ENCODE data around the gene DFFB.
"Not testable (repeated sequence)": the region's sequence is repeated elsewhere in the genome, so short reads cannot be mapped to it uniquely, and the experiment has no call there.

DFFB gene, protein sequence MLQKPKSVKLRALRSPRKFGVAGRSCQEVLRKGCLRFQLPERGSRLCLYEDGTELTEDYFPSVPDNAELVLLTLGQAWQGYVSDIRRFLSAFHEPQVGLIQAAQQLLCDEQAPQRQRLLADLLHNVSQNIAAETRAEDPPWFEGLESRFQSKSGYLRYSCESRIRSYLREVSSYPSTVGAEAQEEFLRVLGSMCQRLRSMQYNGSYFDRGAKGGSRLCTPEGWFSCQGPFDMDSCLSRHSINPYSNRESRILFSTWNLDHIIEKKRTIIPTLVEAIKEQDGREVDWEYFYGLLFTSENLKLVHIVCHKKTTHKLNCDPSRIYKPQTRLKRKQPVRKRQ

DNA sequence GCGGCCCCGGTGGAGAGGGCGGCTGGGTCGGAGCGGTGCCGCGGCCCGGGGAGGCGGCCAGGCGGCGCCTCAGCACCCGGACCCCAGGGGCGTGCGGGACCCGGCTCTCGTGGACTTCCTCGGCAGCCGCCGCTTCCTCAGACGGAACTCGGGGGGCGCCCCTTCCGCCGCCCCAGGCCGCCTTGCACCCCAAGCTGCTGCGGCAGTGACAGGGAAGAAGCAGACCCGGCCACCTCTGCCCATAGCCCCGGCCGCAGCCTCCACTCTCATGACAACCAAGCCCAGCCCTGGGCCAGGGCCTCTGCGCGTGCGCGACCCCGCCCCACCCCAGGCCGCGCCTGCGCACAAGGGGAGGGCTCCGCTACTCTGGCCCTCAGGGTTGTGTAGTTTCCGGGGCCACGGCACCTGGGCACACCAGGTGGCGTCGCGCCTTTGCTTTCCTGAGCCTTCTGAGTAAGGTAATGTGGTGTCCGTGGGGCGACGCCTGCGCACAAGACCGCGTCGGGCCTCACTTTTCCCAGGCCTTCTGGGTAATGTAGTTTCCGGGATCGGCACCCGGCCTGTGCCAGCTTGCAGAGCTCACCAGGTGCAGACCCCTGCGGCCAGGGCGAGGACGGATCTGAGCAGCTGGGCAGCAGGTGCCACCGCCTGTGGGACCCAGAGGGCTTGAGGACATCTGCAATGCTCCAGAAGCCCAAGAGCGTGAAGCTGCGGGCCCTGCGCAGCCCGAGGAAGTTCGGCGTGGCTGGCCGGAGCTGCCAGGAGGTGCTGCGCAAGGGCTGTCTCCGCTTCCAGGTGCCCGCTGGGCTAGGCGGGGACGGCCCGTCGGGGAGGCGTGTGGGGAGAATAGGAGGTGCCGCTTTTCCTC is at the start of gene DFFB, which contains the start of gene CEP104:
Gene DFFB (plus strand): TSS at position 554 of the 868 bp plus-strand sequence. CDS start 128 bp downstream, at position 682.
Gene CEP104 (minus strand): TSS at position 289 of the 868 bp plus-strand sequence. CDS start 4,804 bp downstream, outside the sequence.
- peak; percentile 91 to 96 for DNase-seq (ENCODE audit: low read depth in 2 of 2)

DNA sequence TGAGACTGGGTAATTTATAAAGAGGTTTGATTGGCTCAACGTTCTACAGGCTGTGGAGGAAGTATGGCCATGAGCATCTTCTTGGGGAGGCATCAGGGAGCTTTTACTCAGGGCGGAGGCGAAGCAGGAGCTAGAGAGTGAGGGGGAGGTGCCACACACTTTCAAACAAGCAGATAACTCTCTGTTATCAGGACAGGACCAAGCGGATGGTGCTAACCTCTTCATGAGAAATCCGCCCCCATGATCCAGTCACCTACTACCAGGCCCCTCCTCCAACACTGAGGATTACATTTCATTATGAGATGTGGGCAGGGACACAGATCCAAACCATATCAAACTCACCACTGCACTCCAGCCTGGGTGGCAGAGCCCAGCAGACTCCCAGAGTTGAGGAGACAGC is 49.5 kb upstream of the DFFB start:
- no peak for DNase-seq (ENCODE audit: low read depth in 2 of 2)

DNA sequence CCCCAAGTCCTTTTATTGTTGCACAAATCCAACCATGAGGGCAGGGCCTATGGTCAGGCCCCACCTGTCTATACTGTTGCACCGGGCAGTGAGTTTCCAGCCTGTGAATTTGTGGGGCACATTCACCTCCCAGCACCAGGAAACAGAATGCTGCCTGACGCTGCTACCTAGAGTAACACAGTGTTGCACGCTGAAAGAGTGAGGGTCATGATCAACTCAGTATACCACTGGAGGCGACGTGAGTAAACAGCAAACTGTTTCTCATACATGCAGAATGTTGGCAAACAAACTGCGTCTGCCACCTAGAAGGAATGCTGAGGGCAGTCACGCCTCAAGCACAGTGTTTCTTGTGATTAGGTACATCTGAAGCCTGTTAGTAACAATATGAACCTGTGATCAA is 47.6 kb upstream of the DFFB start:
- DNase-seq (ENCODE audit: low read depth in 2 of 2) = no peak

DNA sequence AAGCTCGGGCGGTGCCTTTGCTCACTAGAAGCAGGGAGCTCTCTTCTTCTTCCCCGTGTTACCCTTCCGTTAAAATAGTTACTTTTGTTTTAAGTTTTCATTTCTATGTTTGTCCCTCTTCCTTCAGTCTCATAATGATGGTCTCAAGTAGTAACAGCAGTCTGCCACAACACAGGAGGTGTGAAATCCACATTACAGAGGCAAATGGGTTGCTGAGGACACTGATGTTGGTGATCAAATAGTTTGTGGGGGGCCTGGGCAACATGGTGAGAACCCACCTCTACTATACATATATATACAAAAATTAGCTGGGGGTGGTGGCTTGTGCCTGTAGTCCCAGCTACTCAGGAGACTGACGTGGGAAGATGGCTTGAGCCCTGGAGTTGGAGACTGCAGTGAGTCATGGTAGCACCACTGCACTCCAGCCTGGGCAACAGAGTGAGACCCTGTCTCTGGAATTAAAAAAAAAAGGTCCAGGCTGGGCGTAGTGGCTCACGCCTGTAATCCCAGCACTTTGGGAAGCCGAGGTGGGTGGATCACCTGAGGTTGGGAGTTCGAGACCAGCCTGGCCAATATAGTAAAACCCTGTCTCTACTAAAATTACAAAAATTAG is 47.0 kb upstream of the DFFB start:
- DNase-seq (ENCODE audit: low read depth in 2 of 2) = not testable (repeated sequence)

DNA sequence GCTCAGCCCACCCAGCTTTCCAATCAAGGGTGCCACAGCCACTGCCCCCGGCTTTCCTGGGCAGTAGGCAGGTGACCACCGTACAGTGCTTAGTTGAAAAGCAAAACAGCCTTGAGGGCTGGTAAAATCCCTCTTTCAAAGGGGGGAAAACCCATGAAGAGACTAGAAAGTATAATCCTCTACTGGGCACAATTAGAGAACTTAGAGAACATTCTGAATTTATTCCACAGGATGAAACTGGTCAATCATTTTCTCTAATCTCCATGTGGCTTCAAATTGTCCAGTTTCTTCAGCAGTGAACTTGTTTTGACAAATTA is 45.7 kb upstream of the DFFB start:
- DNase-seq (ENCODE audit: low read depth in 2 of 2) = no peak

DNA sequence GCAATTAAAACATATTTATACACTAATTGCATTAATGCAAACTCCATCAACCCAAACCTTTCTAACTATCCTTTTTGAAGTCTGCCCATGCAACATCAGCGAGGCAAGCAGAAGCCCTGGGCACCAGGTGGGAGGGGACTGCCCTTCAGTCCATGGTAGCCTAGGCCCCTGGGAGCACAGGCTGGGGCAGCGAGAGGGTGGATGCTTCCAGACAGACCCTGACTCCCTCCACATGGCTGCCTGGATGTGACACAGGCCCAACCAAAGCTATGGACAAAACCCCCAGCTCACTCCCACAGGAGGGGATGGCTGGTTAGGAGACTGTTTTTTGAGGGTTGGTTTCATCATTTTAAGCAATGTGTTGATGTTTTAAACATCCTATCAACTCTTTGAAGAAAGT is 43.2 kb upstream of the DFFB start:
- DNase-seq (ENCODE audit: low read depth in 2 of 2) = no peak

DNA sequence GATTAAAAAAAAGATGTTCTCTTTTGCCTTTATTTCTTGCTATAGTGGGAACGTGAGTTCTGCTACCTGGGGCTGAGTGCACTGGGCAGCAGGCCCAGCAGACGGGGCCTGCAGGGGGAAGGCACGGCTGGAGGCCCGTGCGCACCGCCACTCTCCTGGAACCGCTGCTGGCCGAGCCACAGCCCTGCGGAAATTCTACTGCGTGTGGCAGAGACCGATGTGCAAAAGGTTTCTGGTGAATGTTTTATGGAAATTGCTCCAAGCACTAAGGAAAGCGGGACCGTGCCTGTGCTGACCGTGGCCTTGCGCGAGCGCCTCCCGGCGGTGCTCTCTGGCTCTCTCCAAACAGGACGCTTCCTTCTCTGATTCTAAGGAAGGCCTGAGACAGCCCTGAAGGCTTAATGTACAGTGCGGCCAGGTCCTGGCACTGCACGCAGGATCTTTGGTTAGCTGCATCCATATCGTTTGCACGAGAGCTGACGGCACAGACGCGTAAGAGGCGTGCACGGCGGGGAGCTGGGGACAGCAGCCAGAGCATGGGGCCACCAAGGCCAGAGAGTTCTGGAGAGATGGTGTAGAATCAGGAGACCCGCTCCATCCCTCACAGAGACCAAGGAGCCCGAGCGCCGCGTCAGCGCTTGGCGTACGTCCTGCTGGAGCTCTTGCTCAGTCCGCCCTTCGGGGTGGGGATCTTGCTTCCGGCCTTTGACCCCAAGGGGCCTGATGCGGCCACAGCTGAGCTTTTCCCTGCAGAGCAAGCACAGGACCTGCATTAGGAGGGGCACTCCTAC is 42.3 kb upstream of the DFFB start:
- DNase-seq (ENCODE audit: low read depth in 2 of 2) = no peak

DNA sequence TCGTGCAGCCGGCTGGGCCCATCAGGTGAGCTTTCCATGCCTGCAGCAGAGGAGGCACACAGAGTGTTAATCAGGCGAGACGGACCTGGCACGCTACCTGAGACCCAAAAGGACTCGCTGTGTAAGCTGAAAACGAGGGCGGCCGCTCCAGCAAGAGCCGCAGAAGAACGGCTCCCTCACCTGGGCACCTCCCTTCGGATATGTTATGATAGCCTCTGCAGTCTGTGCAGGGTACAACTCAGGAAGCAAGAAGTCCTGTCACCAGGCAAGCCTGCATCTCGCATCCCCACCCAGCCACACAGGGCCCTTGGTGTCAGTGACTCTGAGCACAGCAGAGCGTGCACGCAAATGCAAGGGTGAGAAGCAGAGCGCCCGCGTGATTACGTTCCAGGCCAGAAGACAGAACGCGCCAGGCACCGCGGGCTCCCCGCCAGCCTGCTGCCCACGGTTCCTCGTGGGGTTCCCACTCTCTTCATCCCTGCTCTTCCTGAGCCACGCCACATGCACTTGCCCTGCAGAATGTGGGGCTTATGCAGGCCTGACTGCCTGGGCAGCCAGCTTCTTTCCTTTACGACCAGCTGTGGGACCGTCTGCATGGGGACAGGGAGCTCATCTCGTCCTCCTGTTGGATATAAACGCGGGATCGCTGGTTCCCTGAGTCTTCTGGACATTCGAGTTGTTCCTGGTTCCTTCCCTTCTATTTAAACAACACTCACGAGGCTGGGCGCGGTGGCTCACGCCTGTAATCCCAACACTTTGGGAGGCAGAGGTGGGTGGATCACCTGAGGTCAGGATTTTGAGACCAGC is 40.7 kb upstream of the DFFB start:
- DNase-seq (ENCODE audit: low read depth in 2 of 2) = no peak

DNA sequence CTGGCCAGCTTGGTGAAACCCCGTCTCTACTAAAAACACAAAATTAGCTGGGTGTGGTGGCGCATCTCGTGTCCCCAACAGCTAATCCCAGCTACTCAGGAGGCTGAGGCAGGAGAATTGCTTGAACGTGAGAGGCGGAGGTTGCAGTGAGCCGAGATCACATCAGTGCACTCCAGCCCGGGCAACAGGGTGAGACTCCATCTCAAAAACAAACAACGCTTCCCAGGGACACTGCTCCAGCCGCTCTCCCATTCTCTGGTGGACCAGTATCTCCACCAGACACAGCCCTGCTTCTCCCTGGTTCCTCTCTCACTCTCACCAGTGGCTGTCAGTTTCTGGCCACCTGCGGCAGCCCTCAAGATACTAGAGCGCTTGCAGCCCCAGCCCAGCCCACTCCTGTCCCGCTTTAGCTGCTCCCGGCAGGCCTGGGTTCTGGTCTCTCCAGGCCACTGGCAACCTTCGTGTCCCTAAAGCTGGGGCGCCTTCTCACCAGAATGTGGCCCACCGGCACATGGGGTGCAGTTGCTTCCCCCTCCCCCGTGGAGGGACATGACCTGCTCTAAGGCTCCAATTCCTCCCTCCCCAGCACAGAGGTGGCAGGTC is 40.0 kb upstream of the DFFB start:
- DNase-seq (ENCODE audit: low read depth in 2 of 2) = no peak

DNA sequence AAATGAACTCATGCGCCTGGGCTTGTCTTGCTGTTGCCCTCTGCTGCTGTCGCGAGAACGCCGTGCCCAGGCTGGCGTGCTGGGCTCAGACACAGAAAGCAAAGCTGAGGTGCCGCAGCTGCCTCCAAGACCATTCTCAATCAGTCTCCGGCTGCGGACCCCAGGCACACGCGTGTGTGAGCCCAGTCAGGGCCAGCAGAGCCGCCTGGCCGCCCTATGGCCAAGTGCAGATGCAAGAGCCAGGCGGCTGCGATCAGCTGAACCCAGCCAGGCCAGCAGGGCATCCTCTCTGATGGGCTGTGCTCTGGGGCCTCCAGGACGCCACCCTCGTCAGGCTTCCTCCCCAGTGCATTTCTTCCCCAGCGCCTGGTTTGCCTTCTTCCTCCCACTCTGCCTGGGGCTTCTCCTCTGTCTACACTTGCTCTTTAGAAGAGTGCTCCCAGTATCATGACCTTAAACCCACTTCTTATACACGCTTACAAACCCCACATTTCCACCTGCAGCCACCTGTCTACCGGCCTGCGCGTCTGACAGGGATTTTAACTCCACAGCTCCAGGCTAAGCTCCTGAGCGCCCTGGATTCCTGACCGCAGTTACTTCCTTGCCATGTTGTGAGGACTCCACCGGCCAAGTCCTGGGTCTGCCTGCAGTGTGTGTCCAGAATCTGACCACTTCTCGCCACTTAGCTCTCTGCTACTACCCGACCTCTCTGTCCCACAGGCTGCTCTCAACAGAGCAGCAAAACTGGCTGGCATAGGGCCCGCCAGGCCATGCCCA is 39.3 kb upstream of the DFFB start:
- no peak for DNase-seq (ENCODE audit: low read depth in 2 of 2)

DNA sequence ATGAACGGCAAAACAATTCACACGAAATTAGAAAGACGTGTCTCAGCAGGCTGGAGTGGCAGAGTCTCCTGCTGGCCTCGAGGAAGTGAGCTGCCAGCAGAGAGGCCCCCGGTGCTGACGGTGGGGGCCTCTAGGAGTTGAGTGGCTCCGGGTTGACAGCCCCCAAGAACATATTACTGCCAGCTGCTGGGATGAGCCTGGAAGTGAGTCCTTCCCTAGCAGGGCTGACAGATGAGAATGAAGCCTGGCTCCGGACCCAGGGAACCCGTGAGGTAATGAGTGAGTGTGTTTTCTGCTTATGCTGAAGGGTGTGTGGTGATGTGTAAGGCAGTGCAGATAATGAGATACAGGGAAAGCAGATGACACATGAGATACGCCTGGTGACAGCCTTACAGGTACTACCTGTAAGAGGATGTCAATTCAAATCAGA is 37.5 kb upstream of the DFFB start:
- DNase-seq (ENCODE audit: low read depth in 2 of 2) = no peak

DNA sequence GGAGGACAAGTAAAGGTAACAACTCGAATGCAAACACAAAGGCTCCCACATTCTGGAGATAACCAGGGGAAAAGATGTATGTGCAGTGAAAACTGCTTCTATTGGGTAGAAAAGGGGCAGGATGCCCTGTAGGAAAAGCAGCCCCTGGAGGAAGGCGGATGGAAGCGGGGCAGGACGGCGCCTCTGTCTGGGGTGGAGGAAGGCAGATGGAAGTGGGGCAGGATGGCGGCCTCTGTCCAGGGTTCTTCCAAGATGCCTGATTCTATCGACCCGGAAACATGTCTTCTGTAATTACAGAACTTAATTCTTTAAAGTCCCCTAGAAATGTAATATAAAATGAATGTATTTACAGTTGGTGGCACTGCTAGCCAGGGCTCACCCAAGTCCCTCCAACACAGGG is 37.0 kb upstream of the DFFB start:
- DNase-seq (ENCODE audit: low read depth in 2 of 2) = no peak

DNA sequence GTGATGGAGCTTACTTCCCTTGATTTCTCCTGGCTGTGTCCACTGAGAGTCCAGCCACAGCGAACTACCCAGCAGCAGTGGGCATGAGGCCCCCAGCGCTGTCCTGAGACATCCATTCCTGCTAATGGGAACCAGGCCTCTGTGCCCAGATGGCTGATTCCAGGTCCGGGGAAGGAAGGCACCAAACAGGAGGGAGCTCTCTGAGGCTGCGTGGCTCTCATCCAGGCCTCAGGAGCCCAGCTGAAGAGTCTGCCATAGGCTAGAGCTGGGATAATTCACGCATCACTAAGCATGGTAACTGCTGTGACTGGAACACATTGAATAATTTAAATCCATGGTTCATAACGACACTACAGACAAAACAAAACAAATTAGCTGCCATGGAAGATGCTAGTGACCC is 36.3 kb upstream of the DFFB start:
- DNase-seq (ENCODE audit: low read depth in 2 of 2) = no peak

DNA sequence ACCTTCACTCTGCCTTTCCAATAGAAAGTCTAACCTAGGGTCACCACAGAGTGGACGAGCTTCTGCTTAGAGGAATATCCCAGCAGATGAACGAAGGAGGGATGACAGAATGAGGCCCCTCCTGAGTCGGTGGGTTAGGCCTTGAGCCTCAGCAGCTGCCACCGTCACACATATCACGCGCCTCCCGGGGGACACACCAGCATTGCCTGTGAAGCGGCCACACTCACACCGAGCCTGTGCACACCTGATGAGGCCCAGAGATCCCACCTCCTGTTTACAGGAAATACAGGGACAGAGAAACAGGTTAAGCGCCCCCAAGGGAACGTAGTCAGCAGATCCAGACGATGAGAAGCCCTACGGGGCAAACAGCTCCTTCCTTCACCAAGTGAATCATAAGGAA is 35.8 kb upstream of the DFFB start:
- no peak for DNase-seq (ENCODE audit: low read depth in 2 of 2)

DNA sequence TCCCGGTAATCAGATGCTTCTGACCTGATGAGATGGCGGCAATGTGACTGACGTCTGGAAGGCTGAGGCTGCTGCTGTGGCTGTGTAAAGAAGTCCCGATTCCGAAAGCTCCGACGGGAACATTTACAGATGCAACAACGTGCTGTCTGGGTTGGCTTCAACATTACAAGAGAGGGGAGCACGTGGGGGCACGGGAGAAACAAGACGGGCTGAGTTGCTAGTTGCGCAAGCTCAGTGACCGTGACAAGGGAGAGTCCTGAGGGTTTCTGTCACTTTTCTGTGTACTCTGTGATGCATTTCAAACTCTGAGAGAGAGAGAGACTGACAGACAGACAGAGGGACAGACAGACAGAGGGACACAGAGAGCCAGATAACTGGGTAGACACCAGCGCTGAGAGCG is 35.4 kb upstream of the DFFB start:
- DNase-seq (ENCODE audit: low read depth in 2 of 2) = no peak

DNA sequence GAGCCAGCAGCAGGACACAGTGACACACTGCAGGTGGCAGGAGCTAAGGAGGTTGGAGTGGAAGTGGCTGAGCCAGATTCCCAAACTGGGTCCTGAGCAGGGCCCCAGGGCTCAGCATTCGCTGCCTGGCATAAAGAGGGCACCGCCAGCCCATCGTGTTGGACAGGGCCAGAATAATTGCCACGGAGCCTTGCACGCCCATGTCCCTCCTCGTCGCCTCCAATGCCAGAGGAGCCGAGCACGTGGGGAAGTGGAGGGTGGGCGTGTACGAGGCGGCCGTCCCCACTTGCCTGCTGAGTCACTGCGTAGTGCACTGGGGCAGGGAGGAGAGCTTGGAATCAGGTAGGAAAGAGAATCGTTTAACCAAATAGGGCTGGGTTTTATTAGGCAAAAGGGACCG is 34.9 kb upstream of the DFFB start:
- DNase-seq (ENCODE audit: low read depth in 2 of 2) = no peak

DNA sequence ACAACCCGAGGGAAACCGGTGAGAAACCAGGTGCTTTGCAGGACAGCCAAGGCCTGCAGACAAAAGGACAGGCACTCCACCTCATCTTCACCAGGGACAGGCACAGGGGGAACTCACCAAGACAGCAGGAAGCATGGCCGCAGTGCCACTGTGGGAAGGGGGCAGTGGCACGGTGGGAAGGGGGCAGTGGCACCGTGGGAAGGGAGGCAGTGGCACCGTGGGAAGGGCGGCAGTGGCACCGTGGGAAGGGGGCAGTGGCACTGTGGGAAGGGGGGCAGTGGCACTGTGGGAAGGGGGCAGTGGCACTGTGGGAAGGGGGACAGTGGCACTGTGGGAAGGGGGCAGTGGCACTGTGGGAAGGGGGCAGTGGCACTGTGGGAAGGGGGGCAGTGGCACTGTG is 32.6 kb upstream of the DFFB start:
- DNase-seq (ENCODE audit: low read depth in 2 of 2) = no peak

DNA sequence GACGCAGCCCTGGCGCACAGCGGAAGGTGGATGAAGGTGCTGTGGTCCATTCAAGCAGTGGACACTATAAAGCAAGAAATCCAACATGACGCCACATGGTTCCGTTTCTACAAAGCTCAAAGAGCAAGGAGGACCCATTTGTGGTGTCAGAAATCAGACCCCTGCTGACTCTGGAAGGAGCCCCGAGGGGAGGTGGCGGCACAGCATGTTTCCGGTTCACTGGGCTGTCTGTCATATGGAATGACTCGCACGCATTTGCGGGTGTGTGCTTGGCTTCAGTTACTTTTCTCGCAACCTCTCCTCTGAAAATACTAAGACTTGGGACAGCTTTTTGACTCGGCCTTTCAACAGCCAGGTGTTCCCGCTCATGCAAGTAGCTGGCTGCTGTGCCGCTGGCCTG is 31.9 kb upstream of the DFFB start:
- no peak for DNase-seq (ENCODE audit: low read depth in 2 of 2)

DNA sequence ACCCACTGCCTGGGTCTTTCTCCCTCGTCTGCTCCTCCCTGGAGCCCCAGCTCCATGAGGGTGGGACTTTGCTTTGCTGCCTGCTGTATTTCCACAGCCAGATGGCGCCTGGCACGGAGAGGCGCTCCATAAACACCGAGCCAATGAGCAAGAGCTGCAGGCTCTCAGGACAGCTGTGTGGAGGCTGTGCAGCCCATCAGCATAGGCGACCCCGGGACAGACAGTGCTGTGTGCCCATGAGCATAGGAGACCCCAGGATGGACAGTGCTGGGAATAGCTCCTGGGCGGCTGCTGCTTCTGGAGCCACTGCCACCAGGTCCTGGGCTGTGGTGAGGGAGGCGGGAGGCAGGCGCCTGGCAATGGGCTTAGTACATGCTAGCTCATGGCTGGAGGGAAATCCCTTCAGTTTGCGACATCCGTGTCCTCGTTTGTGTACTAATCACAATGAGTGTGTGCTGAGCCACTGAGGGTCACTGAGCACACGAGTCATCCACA is 29.4 kb upstream of the DFFB start:
- no peak for DNase-seq (ENCODE audit: low read depth in 2 of 2)

DNA sequence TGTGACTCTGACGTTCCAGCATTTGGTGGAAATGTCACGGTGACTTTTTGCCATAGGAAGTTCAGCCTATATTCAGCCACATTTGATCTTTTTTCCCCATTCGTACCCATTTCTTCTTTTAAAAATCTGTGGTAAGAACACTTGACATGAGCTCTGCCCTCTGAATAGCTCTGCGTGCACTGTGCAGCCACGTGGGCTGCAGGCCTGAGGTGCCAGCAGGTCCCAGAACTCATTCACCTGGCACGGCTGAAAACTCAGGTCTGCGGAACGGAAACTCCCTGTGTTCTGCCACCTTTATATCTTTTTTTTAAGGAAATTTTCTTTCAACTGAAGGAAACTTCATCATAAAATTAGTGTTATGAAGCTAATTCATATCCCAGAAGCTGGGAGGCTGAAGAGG is 28.9 kb upstream of the DFFB start:
- DNase-seq (ENCODE audit: low read depth in 2 of 2) = no peak

Data from stimulated activated CD4-positive, alpha-beta T cell treated with anti-CD3 and anti-CD28 coated beads, Interleukin-1b, Interleukin-23, amount 100 ng/mL, for 1 hour (primary cell).